CD4-positive, alpha-beta T cell treated with Interleukin-15 for 4 hours (primary cell): ENCODE results near the gene FAM78A.
A peak's percentile ranks its signal among the peaks of the same experiment; 100 is the strongest.
"Not testable (repeated sequence)": the region's sequence is repeated elsewhere in the genome, so short reads cannot be mapped to it uniquely, and the experiment has no call there.

Experiments used
- DNase-seq: peaks from one replicate; pipeline ENCODE4 v3.0.0-alpha.2; 2020; ENCODE audit warnings: low spot score

The FAM78A gene

GRCh38 chr9:131280660-131281059, 4.3 kb upstream of the FAM78A start:
- no peak for DNase-seq

- DNase-seq, result no peak
These were observed 3.7 kb upstream of the FAM78A start for GRCh38 chr9:131279863-131280570.

- no peak for DNase-seq
These were observed 3.0 kb upstream of the FAM78A start for GRCh38 chr9:131279196-131279862.

- DNase-seq, result no peak
These were observed 2.4 kb upstream of the FAM78A start for GRCh38 chr9:131278702-131279111.

GRCh38 chr9:131277910-131278701, 1.8 kb upstream of the FAM78A start:
- peak; percentile 76 for DNase-seq

GRCh38 chr9:131277287-131277909, 1.1 kb upstream of the FAM78A start:
- no peak for DNase-seq

- no peak for DNase-seq
These were observed 579 bp upstream of the FAM78A start for GRCh38 chr9:131276891-131277286.

- no peak for DNase-seq
These were observed 797 bp downstream of the FAM78A start for GRCh38 chr9:131275332-131276093.

GRCh38 chr9:131274674-131275331, 1.5 kb downstream of the FAM78A start:
- DNase-seq, result no peak

- DNase-seq, result peak; percentile 44
These were observed 2.2 kb downstream of the FAM78A start for GRCh38 chr9:131273856-131274673.

- DNase-seq, result no peak
These were observed 3.0 kb downstream of the FAM78A start for GRCh38 chr9:131273146-131273855.

- no peak for DNase-seq
These were observed 4.1 kb downstream of the FAM78A start for GRCh38 chr9:131272212-131272611.

- no peak for DNase-seq
These were observed 4.8 kb downstream of the FAM78A start for GRCh38 chr9:131271506-131271931.

GRCh38 chr9:131271016-131271273, 5.4 kb downstream of the FAM78A start:
- DNase-seq, result not testable (repeated sequence)

GRCh38 chr9:131270171-131271015, 5.9 kb downstream of the FAM78A start:
- peak; percentile 52 for DNase-seq

- no peak for DNase-seq
These were observed 9.8 kb downstream of the FAM78A start for GRCh38 chr9:131266266-131267229.

GRCh38 chr9:131264231-131264630, 12.1 kb downstream of the FAM78A start:
- no peak for DNase-seq

- no peak for DNase-seq
These were observed 12.6 kb downstream of the FAM78A start for GRCh38 chr9:131263701-131264100.
